Stimulated activated CD8-positive, alpha-beta memory T cell treated with anti-CD3 and anti-CD28 coated beads, Interleukin-7, amount 100 ng/mL, for 48 hours (primary cell): Measurements from ENCODE around the gene CENPL.

Experiments
- DNase-seq, 2 donors: peaks; one replicate each; pipeline ENCODE4 v3.0.0-alpha.2; 2020; ENCODE audit warnings: low read depth in 1 of 2; ENCODE audit errors: extremely low read depth in 1 of 2

Gene CENPL

GRCh38 chr1:173758980-173759379 is 65.7 kb downstream of the CENPL start:
- no peak for DNase-seq

- no peak for DNase-seq
These were observed 66.6 kb downstream of the CENPL start for GRCh38 chr1:173758110-173758509.

- DNase-seq: no peak
These were observed 67.0 kb downstream of the CENPL start for GRCh38 chr1:173757666-173758065.

GRCh38 chr1:173753830-173754229 is 70.9 kb downstream of the CENPL start:
- no peak for DNase-seq
